PFSK-1 (cell line): Measurements from ENCODE around the gene C11orf98.

Source experiments
- FOXP2 ChIP-seq: optimal IDR thresholded peaks from 2 replicates; pipeline ENCODE3; 2011; ENCODE audit warnings: borderline replicate concordance, control low read depth, inconsistent platforms; ENCODE audit not compliant: insufficient read depth; ENCODE audit errors: extremely low read length, extremely low read depth
- POLR2AphosphoS5 ChIP-seq: IDR thresholded peaks from 2 replicates; pipeline ENCODE4 v1.6.1; 2012; ENCODE audit warnings: low read depth, mild to moderate bottlenecking, control low read depth, low read length, moderate library complexity
- SIN3A ChIP-seq: IDR thresholded peaks from 2 replicates; pipeline ENCODE4 v1.6.1; 2012; ENCODE audit warnings: mild to moderate bottlenecking, low read length, moderate library complexity, borderline replicate concordance; ENCODE audit not compliant: insufficient read depth
- TAF1 ChIP-seq: IDR thresholded peaks from 2 replicates; pipeline ENCODE4 v1.6.1; 2012; ENCODE audit warnings: low read length, control low read depth, borderline replicate concordance; ENCODE audit not compliant: insufficient read depth
- TF ChIP-seq, protein P1 (sequence below), 2 experiments: IDR thresholded peaks; 2 replicates each; pipeline versions ENCODE4 v1.6.1 to v1.8.0; 2011 to 2012; ENCODE audit warnings: low read depth in 2 of 2, low read length in 2 of 2, control low read depth in 1 of 2, inconsistent platforms in 1 of 2, mild to moderate bottlenecking in 1 of 2, moderate library complexity in 1 of 2; ENCODE audit not compliant: insufficient read depth in 1 of 2

C11orf98 gene

DNA sequence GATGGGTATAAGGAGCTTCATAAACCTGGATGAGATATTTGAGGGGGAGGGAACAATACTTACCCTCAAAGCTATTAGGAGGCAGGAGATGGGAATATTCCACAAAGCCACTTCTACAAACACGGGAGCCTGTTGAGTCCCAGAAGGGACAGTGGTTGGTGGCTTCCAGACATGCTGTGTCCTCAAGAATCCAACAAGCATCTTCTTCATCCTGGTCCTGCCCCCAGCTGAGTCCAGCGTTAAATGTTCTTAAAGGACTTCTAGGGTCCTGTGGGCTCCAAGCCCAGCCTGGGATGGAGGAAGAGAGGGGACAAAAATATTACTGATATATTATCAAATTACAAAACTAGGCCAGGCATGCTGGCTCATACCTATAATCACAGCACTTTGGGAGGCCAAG, 2.5 kb upstream of the C11orf98 start:
- TF ChIP-seq POLR2AphosphoS5, result no peak
- 0 out of 2 replicates have a peak, but pooled peaks have one; percentile 55 for TF ChIP-seq SIN3A

DNA sequence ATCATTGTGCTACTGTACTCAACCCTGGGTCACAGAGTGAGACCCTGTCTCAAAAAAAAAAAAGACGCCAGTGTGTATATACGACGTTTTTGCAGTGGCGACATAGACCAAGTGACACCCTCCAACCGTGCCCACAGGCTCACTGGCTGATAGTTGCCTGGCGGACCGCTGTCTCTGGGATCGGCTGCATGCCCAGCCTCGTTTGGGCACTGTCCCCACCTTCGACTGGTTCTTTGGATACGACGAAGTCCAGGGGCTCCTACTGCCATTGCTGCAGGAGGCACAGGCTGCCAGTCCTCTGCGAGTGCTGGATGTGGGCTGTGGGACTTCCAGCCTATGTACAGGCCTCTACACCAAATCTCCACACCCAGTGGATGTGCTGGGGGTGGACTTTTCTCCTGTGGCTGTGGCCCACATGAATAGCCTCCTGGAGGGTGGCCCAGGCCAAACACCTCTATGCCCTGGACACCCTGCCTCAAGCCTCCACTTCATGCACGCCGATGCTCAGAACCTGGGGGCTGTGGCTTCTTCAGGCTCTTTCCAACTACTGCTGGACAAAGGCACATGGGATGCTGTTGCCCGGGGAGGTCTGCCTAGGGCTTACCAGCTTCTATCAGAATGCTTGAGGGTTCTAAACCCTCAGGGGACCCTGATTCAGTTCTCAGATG, 1.4 kb upstream of the C11orf98 start:
- TF ChIP-seq, protein P1, sequence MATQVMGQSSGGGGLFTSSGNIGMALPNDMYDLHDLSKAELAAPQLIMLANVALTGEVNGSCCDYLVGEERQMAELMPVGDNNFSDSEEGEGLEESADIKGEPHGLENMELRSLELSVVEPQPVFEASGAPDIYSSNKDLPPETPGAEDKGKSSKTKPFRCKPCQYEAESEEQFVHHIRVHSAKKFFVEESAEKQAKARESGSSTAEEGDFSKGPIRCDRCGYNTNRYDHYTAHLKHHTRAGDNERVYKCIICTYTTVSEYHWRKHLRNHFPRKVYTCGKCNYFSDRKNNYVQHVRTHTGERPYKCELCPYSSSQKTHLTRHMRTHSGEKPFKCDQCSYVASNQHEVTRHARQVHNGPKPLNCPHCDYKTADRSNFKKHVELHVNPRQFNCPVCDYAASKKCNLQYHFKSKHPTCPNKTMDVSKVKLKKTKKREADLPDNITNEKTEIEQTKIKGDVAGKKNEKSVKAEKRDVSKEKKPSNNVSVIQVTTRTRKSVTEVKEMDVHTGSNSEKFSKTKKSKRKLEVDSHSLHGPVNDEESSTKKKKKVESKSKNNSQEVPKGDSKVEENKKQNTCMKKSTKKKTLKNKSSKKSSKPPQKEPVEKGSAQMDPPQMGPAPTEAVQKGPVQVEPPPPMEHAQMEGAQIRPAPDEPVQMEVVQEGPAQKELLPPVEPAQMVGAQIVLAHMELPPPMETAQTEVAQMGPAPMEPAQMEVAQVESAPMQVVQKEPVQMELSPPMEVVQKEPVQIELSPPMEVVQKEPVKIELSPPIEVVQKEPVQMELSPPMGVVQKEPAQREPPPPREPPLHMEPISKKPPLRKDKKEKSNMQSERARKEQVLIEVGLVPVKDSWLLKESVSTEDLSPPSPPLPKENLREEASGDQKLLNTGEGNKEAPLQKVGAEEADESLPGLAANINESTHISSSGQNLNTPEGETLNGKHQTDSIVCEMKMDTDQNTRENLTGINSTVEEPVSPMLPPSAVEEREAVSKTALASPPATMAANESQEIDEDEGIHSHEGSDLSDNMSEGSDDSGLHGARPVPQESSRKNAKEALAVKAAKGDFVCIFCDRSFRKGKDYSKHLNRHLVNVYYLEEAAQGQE (IDR thresholded peaks at IDR 0.05; ENCODE audit: insufficient read depth in 1 of 2, low read depth in 2 of 2, low read length in 2 of 2), result no peak
- no peak for TF ChIP-seq TAF1
- TF ChIP-seq POLR2AphosphoS5, result peak; percentile 66; the same call in 1 of the 2 replicates
- TF ChIP-seq SIN3A, result peak; percentile 62; the same call in 1 of the 2 replicates
- peak; percentile 36 for TF ChIP-seq FOXP2

DNA sequence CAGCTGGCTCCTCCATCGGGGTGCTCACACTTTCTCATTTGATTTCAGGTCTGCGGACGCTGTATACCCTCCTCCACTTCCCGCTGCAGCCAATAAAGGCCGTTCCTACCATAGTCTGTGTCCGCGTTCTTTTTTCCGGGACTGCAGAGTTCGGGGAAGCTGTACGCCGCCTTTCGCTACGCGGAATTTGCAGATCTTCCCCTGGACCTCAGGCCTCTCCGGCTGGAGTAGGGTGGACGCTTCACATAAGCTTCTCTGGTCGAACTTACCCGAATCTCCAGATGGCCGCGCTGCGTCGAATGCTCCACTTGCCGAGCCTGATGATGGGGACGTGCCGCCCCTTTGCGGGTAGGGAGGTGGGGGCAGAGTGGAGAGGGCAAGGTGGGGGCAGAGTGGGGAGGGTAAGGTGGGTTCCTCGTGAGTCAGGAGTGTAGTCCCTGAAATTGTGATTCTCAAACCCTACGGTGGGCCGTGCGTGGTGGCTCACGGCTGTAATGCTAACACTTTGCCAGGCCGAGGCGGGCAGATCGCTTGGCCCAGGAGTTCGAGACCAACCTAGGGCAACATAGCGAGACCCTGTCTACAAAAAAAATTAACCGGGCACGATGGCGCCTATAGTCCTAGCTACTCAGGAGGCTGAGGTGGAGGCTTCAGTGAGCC, 719 bp upstream of the C11orf98 start:
- peak; percentile 47; the same call in 1 of the 2 replicates for TF ChIP-seq TAF1
- no peak for TF ChIP-seq SIN3A
- no peak; the same call in 1 of the 2 replicates for TF ChIP-seq POLR2AphosphoS5
- TF ChIP-seq FOXP2, result no peak
- TF ChIP-seq, protein P1 (IDR thresholded peaks at IDR 0.05; ENCODE audit: insufficient read depth in 1 of 2, low read depth in 2 of 2, low read length in 2 of 2), result no peak

DNA sequence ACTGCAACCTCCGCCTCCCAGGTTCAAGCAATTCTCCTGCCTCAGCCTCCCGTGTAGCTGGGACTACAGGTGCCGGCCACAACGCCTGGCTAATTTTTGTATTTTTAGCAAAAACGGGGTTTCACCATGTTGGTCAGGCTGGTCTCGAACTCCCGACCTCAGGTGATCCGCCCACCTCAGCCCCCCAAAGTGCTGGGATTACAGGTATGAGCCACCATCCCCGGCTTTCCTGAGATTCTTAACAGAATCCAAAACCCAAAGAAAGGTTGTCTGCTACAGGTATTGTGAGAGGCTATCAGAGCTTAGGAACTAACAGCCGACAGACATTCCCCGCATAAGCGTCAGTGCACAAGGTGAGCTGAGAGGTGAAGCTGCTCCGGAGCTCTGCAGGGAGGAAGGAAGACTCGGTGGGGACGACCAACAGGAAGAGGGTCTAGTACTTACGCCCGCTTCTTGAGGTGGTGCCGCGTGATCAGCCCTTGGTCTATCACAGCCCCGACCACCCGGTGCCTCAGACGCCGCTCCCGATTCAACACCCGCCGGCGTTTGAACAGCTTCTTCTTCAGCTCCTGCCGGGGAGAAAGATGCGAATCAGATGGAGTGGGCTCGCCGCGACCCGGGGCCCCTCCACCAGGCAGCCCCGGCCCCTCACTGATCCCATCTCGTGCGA, 470 bp downstream of the C11orf98 start:
- TF ChIP-seq, protein P1 (IDR thresholded peaks at IDR 0.05; ENCODE audit: insufficient read depth in 1 of 2, low read depth in 2 of 2, low read length in 2 of 2), result no peak
- TF ChIP-seq POLR2AphosphoS5, result no peak
- TF ChIP-seq TAF1, result no peak
- no peak for TF ChIP-seq FOXP2
- no peak for TF ChIP-seq SIN3A

DNA sequence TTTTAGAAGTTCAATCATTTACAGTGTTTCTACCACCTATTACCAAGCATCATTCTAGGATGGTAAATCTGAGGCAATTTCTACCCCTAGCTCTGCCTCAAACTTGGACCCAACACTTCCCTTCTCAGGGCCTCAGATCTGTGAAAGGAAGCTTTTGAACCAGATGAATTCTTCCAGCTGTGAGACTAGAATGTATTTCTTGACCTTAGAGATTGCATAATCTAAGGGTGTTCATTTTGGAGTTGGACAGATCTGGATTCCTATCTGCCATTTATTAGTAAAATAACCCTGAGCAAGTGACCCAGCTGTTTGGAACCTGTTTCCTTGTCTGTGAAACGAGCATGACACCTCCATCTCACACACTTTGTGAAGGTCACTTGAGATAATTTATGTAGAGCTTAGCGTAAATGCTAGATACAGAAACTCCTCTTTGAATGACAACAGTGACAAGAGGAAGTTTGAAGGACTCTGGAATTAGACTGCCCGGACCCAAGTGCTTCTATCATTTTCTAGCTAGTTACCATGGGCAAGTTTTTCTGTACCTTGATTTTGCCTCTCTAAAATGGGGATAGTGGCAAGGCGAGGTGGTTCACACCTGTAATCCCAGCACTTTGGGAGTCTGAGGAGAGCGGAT, 8.1 kb downstream of the C11orf98 start:
- TF ChIP-seq FOXP2 (no peak), POLR2AphosphoS5 (no peak), TAF1 (no peak), SIN3A (no peak)
- TF ChIP-seq, protein P1 (IDR thresholded peaks at IDR 0.05; ENCODE audit: insufficient read depth in 1 of 2, low read depth in 2 of 2, low read length in 2 of 2), result no peak
